Endothelial cell of umbilical vein (primary cell): ENCODE data around the gene PNMA6F. TPM values are rescaled to one million over a fixed set of nuclear protein-coding genes. Genes with fewer than 3 reads are reported as not detected.

Experiments used
- BruUV-seq: library from RNA; stranded (reverse); fragments of 400-500 nt; replicated peaks from 2 replicates; lab custom pipeline; 2021; lab: Mats Ljungman, UMichigan
- CTCF ChIA-PET: fragments of 300-600, 350-600 bp; sonication (Branson Sonifier 250); formaldehyde crosslinking; loops from one replicate; lab custom pipeline; 2021; ENCODE audit warnings: antibody characterized with exemption, inconsistent platforms; lab: Charles Lee
- POLR2A ChIA-PET: fragments of 300-600, 350-600 bp; sonication (Branson Sonifier 250); formaldehyde crosslinking; loops from one replicate; lab custom pipeline; 2021; ENCODE audit warnings: antibody characterized with exemption, inconsistent platforms; lab: Charles Lee
- DNase-seq: peaks from one replicate; pipeline ENCODE4 v3.0.0-alpha.2; 2011; ENCODE audit warnings: low read depth, low spot score
- FAIRE-seq: peaks from 2 replicates; lab custom pipeline; 2011; peaks lifted over from hg19 to GRCh38; lab: Jason Lieb, UNC
- H2AFZ ChIP-seq: 2 replicates; pipeline ENCODE4 v1.6.0; 2012; ENCODE audit warnings: low read depth, low read length, control low read depth, inconsistent platforms
- H3K27ac ChIP-seq: 2 replicates; pipeline ENCODE4 v1.5.1; 2011; ENCODE audit warnings: low read depth, mild to moderate bottlenecking, control low read depth, low read length, moderate library complexity; ENCODE audit not compliant: insufficient read depth
- H3K27me3 ChIP-seq, 2 experiments: 2 replicates each; pipeline versions ENCODE4 v1.6.0 to v1.6.1; 2011; ENCODE audit warnings: low read length in 2 of 2, mixed read lengths in 1 of 2; ENCODE audit not compliant: control insufficient read depth in 2 of 2, insufficient read depth in 2 of 2
- H3K36me3 ChIP-seq, 2 experiments: 2 replicates in 1 of 2; 3 replicates in 1 of 2; pipeline ENCODE4 v1.5.1; 2011; ENCODE audit warnings: low read length in 2 of 2, mild to moderate bottlenecking in 1 of 2, moderate library complexity in 1 of 2; ENCODE audit not compliant: control insufficient read depth in 2 of 2, insufficient read depth in 2 of 2; ENCODE audit errors: extremely low read depth in 1 of 2
- H3K4me1 ChIP-seq: 3 replicates; pipeline ENCODE4 v1.5.1; 2011; ENCODE audit warnings: mild to moderate bottlenecking, low read length; ENCODE audit not compliant: control insufficient read depth, insufficient read depth; ENCODE audit errors: extremely low read depth
- H3K4me2 ChIP-seq: 2 replicates; pipeline ENCODE4 v1.6.1; 2011; ENCODE audit warnings: low read length, control low read depth, mixed read lengths; ENCODE audit not compliant: insufficient read depth
- H3K4me3 ChIP-seq, 3 experiments: fragments of 200-600 bp in 1 of 3; sonication (generic), shearing (Covaris generic) in 1 of 3; replicated peaks in 1 of 3; 2 replicates each; pipeline ENCODE4 v1.5.1; 2011 to 2016; ENCODE audit warnings: control low read depth in 3 of 3, low read length in 3 of 3, mild to moderate bottlenecking in 2 of 3, inconsistent platforms in 1 of 3, low read depth in 1 of 3, moderate library complexity in 1 of 3; ENCODE audit not compliant: insufficient read depth in 1 of 3
- H3K79me2 ChIP-seq: 2 replicates; pipeline ENCODE4 v1.6.0; 2012; ENCODE audit warnings: low read length, inconsistent platforms; ENCODE audit not compliant: control insufficient read depth, insufficient read depth
- H3K9ac ChIP-seq: replicated peaks from 2 replicates; pipeline ENCODE3; 2011; ENCODE audit warnings: low read length, control low read depth; ENCODE audit not compliant: insufficient read depth; ENCODE audit errors: extremely low read depth
- H3K9me1 ChIP-seq: replicated peaks from 3 replicates; pipeline ENCODE4 v1.6.0; 2011; ENCODE audit warnings: mild to moderate bottlenecking, low read length; ENCODE audit not compliant: control insufficient read depth, insufficient read depth; ENCODE audit errors: extremely low read depth
- H3K9me3 ChIP-seq: replicated peaks from 2 replicates; pipeline ENCODE4 v1.5.1; 2012; ENCODE audit warnings: low read length, inconsistent platforms; ENCODE audit not compliant: control insufficient read depth, insufficient read depth
- H4K20me1 ChIP-seq: replicated peaks from 2 replicates; pipeline ENCODE3; 2011; ENCODE audit warnings: mild to moderate bottlenecking, low read length; ENCODE audit not compliant: control insufficient read depth, insufficient read depth; ENCODE audit errors: extremely low read depth
- EZH2 ChIP-seq: IDR thresholded peaks from 2 replicates; pipeline ENCODE4 v1.6.1; 2012; ENCODE audit warnings: borderline replicate concordance, low read depth, mild to moderate bottlenecking, moderate library complexity, low read length, inconsistent platforms; ENCODE audit not compliant: severe bottlenecking
- FOS ChIP-seq: IDR thresholded peaks from 2 replicates; pipeline ENCODE4 v1.6.1; 2011; ENCODE audit warnings: mild to moderate bottlenecking, low read length, moderate library complexity, borderline replicate concordance; ENCODE audit not compliant: insufficient read depth
- GATA2 ChIP-seq: IDR thresholded peaks from 2 replicates; pipeline ENCODE4 v1.7.0; 2011; ENCODE audit warnings: low read depth, mild to moderate bottlenecking, moderate library complexity, mixed read lengths, low read length; ENCODE audit not compliant: insufficient read length, insufficient read depth
- JUN ChIP-seq: IDR thresholded peaks from 2 replicates; pipeline ENCODE4 v1.6.1; 2011; ENCODE audit warnings: borderline replicate concordance, low read depth; ENCODE audit not compliant: insufficient read length, insufficient read depth
- MYC ChIP-seq: IDR thresholded peaks from one replicate; pipeline ENCODE4 v1.6.1; 2011; ENCODE audit warnings: mild to moderate bottlenecking, low read depth, low read length
- POLR2A ChIP-seq: IDR thresholded peaks from 2 replicates; pipeline ENCODE4 v1.6.1; 2012; ENCODE audit warnings: low read depth, mild to moderate bottlenecking, control low read depth, low read length
- POLR2AphosphoS5 ChIP-seq: IDR thresholded peaks from 2 replicates; pipeline ENCODE4 v1.6.1; 2012; ENCODE audit warnings: low read depth, mild to moderate bottlenecking, control low read depth, low read length, moderate library complexity; ENCODE audit not compliant: insufficient read depth
- dilution Hi-C: fragments of 300-500 bp; cut with MboI; formaldehyde crosslinking; loops from one replicate; pipeline ENCODE4 v1.15.0; 2019; ENCODE audit warnings: low sequenced_read_pairs; ENCODE audit not compliant: extremely low pct_ligation_motif_present
- intact Hi-C: fragments of 100-400 bp; cut with micrococcal nuclease; formaldehyde crosslinking; loops from one replicate; pipeline ENCODE4 v1.10.0; 2022
- polyA plus RNA-seq, 4 experiments: library from polyadenylated mRNA; depleted of rRNA in 3 of 4; stranded (reverse) in 3 of 4; unstranded in 1 of 4; fragments of >200 nt; gene quantifications; 2 replicates each; pipeline versions ENCODE4 v1.2.1 to v1.2.3, GENCODE V29; 2011 to 2012; ENCODE audit warnings: missing spikeins in 1 of 4
- total RNA-seq: library from RNA; stranded (reverse); gene quantifications from 2 replicates; pipeline ENCODE4 v1.2.3, GENCODE V29; 2021
- TF ChIP-seq, protein P1 (sequence below), 2 donors: IDR thresholded peaks; 1 replicate in 1 of 2; 2 replicates in 1 of 2; pipeline ENCODE4 v1.5.1; 2011; ENCODE audit warnings: low read length in 2 of 2, mild to moderate bottlenecking in 2 of 2, moderate library complexity in 2 of 2, control low read depth in 1 of 2, inconsistent platforms in 1 of 2, low read depth in 1 of 2; ENCODE audit not compliant: insufficient read depth in 1 of 2; ENCODE audit errors: extremely low read depth in 1 of 2
- TF ChIP-seq, protein P2 (sequence below): IDR thresholded peaks from 2 replicates; pipeline ENCODE4 v1.6.1; 2011; ENCODE audit not compliant: insufficient read depth, insufficient read length

The PNMA6F gene
- total and polyA plus RNA-seq, 2 donors (not counting 3 experiments of a cell fraction or from before 2014, with no cell fraction given) = not detected

- Histone ChIP-seq H4K20me1 (no peaks in the 10 kb centered on the region), H3K9me3 (no peaks in the 10 kb centered on the region), H3K9me1 (no peaks in the 10 kb centered on the region), H3K36me3 (no peaks in the 10 kb centered on the region), H3K4me3 (no peak overlapping the region), H3K4me2 (no peak overlapping the region), H2AFZ (no peak overlapping the region), H3K27me3 (peaks cover 0 to 2% of the 10 kb centered on the region in 2 experiments), H3K27ac (no peak overlapping the region), H3K9ac (no peak overlapping the region), H3K79me2 (no peaks in the 10 kb centered on the region), H3K4me1 (no peaks in the 10 kb centered on the region)
- POLR2A ChIA-PET = no interaction called here
- intact Hi-C loops (no loop called here), dilution Hi-C loops (no loop called here)
- CTCF ChIA-PET = no interaction called here
- TF ChIP-seq FOS (no peak), POLR2AphosphoS5 (no peak), EZH2 (no peak), POLR2A (no peak), JUN (no peak)
- TF ChIP-seq, protein P1, sequence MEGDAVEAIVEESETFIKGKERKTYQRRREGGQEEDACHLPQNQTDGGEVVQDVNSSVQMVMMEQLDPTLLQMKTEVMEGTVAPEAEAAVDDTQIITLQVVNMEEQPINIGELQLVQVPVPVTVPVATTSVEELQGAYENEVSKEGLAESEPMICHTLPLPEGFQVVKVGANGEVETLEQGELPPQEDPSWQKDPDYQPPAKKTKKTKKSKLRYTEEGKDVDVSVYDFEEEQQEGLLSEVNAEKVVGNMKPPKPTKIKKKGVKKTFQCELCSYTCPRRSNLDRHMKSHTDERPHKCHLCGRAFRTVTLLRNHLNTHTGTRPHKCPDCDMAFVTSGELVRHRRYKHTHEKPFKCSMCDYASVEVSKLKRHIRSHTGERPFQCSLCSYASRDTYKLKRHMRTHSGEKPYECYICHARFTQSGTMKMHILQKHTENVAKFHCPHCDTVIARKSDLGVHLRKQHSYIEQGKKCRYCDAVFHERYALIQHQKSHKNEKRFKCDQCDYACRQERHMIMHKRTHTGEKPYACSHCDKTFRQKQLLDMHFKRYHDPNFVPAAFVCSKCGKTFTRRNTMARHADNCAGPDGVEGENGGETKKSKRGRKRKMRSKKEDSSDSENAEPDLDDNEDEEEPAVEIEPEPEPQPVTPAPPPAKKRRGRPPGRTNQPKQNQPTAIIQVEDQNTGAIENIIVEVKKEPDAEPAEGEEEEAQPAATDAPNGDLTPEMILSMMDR (IDR thresholded peaks at IDR 0.05; ENCODE audit: extremely low read depth in 1 of 2, insufficient read depth in 1 of 2, low read depth in 1 of 2, low read length in 2 of 2) = no peak
- BruUV-seq = no TSS peak
- FAIRE-seq (no peak), DNase-seq (no peak)
Measured at GRCh38 chrX:153301746-153302145, 19.8 kb downstream of the PNMA6F start.

- H3K27ac ChIP-seq = no peak overlapping the region
- intact Hi-C loops = no loop called here
- H3K9me1 ChIP-seq = no peaks in the 10 kb centered on the region
- no peaks in the 10 kb centered on the region for H3K27me3 ChIP-seq
- POLR2A ChIA-PET = no interaction called here
- H3K9ac ChIP-seq = no peak overlapping the region
- H3K36me3 ChIP-seq = no peaks in the 10 kb centered on the region
- FAIRE-seq = no peak
- H2AFZ ChIP-seq = no peak overlapping the region
- no peak overlapping the region for H3K4me2 ChIP-seq
- CTCF ChIA-PET = no interaction called here
- H3K9me3 ChIP-seq = no peaks in the 10 kb centered on the region
- dilution Hi-C loops = no loop called here
- no peak for DNase-seq
- H3K4me3 ChIP-seq = no peak overlapping the region
- H4K20me1 ChIP-seq = no peaks in the 10 kb centered on the region
- H3K4me1 ChIP-seq = no peaks in the 10 kb centered on the region
- BruUV-seq = no TSS peak
- H3K79me2 ChIP-seq = no peaks in the 10 kb centered on the region
- TF ChIP-seq, protein P2, sequence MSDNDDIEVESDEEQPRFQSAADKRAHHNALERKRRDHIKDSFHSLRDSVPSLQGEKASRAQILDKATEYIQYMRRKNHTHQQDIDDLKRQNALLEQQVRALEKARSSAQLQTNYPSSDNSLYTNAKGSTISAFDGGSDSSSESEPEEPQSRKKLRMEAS = no peak
- TF ChIP-seq EZH2 (no peak), POLR2AphosphoS5 (no peak), POLR2A (no peak), GATA2 (no peak), FOS (no peak), MYC (no peak), JUN (no peak)
- TF ChIP-seq, protein P1 (IDR thresholded peaks at IDR 0.05; ENCODE audit: extremely low read depth in 1 of 2, insufficient read depth in 1 of 2, low read depth in 1 of 2, low read length in 2 of 2) = no peak
Measured at GRCh38 chrX:153299855-153300254, 21.7 kb downstream of the PNMA6F start.
